Activated CD4-positive, alpha-beta T cell treated with anti-CD3 and anti-CD28 coated beads for 48 hours (primary cell): ENCODE measurements around the gene OTP.

ENCODE experiments used
- DNase-seq: peaks from one replicate; pipeline ENCODE4 v3.0.0-alpha.2; 2020

OTP gene

DNA sequence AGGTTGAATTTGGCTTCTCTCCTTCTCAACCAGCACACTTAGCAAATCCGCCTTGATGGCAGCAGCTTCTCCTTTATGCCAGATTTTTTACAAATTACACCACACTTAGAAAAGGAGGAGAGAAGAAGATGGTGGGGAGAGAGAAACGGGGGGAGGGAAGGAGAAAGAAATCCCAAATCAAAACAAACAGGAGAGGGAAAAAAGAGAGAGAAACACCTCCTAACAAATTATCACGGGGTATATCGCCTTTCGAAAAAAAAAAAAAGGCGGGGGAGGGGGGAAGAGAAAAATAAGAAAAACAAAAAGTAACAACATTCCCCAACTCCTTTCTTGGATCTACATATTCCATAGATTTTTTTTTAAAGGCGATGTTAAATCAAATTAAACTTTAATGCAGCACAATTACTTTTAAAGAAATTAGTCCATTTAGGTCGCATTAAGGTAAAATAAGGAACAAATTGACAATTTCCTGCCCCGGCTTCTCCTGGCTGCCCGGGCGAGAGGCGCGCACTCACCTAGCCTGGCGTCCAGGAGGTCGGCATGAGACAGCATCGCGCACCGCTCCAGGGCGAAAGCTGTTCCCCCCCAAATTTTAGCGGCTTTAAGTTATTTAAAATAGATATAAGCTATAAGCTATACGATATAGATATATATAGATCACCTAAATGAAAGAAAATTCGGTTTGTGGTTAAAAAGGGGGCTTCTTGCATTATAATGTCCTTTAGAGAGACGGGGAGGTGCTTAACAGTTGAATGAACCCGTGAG, at the start of gene OTP:
Gene OTP, minus strand, starts transcription at position 716 of the 765 bp plus-strand sequence. Its CDS starts 164 bp downstream, at position 552.
- no peak for DNase-seq

GRCh38 chr5:77683171-77683732, 44.7 kb upstream of the OTP start:
- DNase-seq: no peak

GRCh38 chr5:77670526-77670925, 32.0 kb upstream of the OTP start:
- no peak for DNase-seq

- DNase-seq: no peak
Measured at GRCh38 chr5:77669677-77670076, 31.2 kb upstream of the OTP start.

- no peak for DNase-seq
Measured at GRCh38 chr5:77663090-77663863, 24.8 kb upstream of the OTP start.

- no peak for DNase-seq
Measured at GRCh38 chr5:77662635-77663034, 24.1 kb upstream of the OTP start.

- DNase-seq: no peak
Measured at GRCh38 chr5:77658662-77659061, 20.1 kb upstream of the OTP start.

DNA sequence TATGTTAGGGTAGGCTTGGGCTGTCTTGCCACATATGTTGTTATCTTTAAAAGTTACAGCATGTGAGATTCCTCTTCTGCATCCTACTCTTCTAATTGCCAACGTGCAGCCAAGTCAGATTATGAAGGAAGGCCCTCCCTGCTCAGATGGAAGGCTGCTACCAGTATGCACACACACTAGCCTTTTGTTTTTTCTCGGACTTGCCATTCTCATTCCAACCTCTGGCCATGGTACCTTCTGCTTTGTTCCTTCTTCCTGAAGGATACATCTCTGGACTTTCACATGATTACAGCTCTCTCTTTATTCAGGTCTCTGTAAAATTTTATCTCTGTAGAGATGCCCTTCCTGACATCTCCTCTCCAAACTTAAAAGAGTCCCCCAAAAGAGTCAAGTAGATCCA, 12.8 kb upstream of the OTP start:
- DNase-seq: no peak

- DNase-seq: no peak
Measured at GRCh38 chr5:77650686-77651085, 12.2 kb upstream of the OTP start.

DNA sequence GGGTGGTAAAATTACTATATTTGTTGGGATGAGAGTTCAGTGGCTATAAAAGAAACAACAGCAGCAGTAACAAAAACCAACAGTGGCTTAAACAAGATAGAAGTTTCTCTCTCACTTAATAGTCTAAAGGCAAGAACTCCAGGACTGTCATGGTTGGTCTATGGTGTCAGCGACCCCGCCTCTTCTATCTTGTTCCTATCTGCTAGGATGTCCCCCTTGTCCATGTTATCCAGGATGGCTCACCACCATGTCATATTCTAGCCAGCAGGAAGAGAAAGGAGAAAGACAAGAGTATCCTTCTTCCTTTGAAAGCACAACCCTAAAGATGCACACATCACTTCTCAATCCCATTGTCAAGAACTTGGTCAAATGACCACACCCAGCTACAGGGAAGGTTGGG, 11.3 kb upstream of the OTP start:
- DNase-seq: no peak

GRCh38 chr5:77645995-77646639, 7.6 kb upstream of the OTP start:
- DNase-seq: no peak

GRCh38 chr5:77645158-77645994, 6.9 kb upstream of the OTP start:
- peak; percentile 61 for DNase-seq

DNA sequence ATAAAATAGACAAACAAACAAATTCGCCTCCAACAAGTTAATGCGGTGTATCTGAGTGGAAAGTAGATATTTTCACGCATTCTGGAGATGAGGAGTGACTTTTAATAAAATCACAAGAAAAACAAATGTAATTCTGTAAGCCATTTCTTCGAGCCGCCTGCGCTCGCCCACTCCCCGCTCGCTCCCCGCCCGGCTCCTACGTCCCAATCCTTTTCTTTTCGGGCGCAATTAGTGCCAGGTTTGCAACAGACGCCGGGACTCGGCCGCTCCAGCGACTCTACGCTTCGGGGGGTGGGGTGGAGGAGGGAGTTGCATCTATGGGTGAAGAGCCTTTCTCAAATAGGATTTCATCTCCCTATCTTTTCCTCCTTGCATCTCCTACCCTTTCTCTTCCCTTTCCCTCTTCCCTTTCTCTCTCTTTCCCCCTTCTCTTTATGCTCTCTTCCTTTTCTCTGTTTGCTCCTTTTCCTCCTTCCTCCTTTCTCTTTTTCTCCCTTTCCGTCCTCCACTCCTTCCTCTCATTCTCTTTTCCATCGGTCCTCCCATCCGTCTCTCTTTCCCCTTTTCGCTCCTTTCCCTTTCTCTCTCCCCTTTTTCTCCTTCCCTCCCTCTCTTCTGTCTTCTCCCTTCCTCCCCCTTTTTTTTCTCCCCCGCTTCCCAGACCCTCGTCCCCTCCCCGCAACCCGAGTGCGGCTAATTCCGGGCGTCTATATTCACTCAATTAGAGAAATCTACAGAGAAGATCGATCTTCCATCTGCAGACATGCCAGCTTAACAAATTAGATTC, 6.1 kb upstream of the OTP start:
- DNase-seq: peak; percentile 20

DNA sequence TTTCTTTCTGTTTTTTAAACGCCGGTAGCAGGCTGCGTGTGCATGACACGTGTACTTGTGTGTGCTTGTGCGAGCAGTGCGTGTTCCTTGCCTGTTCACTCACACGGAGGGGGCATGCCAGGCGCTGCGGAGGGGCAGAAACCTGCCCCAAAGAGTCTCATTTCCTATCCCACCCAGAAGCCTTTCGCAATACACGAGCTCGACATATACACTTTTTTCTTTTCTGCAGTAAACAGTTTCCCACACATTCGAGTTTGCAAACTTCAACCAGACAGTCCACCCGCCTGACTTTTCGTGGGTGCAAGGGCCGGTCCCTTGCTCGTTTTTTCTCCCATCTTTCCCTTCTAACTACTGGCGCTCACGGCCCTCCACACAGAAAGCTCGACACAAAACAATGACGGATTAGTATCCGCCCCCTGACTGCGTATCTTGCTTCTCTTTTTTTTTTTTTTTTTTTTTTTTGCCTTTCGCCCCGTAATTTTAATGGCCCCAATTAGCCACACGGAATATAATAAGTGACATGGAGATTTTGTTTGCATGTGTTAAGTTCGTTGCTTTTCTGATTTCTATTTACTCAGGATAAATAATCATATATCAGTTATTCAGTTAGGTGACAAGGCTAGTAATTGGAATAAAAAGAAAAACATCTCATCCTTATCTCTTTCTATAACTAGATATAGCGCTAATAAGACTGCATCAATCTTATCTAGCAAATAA, 5.3 kb upstream of the OTP start:
- DNase-seq: peak; percentile 9

- DNase-seq: no peak
Measured at GRCh38 chr5:77642738-77643653, 4.5 kb upstream of the OTP start.

DNA sequence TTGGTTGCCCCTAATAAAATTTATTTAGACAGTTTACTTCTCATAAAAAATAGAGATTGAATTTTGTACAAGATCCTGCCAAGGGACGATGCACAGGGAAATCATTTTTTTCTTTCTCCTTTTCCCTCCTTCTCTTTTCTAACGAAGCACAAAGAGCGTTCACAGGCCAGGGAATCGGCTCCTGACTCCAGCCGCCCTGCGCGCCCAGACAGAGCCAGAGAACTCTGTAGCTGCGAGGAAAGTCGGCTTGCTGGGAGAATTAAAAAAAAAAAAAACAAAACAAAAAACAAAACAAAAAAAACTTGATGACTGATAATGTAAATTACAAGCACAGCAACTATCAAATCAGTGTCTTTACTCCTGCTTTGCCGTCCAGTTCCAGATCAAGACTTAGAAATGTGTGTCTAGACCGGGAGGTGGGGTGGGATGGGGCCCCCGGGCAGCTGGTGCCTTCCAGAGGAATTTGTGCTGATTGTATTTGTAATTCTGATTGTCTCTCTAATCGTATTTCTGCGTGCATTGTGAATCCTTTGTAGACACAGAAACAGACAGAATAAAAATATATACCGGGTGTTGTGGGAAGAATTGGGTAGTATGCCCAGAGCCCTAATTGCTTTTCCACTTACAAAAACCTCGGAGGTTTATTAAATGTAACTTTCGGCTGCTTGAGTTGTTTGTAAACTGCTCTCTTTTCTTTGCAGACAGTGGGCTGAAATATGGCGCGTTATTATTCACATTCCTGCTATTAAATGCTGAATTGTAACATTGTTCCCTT, 3.6 kb upstream of the OTP start:
- DNase-seq: no peak

DNA sequence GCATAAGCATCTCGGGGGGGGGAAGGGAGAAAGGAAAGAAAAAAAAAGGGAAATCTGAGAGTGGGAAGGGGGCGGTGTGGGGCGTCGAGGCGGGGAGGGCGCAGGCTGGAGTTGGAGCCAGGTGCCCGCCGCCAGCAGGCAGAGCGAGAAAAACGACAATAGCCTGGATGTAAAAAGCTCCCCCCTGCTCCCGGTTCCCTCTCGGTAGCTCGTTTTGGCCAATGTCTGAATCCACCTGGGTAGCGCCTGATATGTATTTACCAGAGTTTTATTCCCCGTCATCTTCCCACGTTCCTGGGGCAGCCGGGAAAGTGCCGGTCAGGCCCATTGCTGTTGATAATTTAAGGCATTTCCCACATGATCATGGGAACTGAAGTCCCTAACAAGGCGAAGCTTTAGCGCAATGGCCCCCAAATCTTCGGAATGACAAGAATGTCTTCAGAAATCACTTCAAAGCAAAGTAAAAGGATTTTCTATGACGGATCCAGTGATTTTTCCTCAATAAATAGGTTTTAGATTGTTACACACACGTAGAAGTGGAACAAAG, 3.0 kb upstream of the OTP start:
- DNase-seq: no peak

GRCh38 chr5:77640589-77641396, 2.3 kb upstream of the OTP start:
- DNase-seq: no peak
